Measurements from ENCODE around the gene ACTRT1.

Gene ACTRT1

DNA sequence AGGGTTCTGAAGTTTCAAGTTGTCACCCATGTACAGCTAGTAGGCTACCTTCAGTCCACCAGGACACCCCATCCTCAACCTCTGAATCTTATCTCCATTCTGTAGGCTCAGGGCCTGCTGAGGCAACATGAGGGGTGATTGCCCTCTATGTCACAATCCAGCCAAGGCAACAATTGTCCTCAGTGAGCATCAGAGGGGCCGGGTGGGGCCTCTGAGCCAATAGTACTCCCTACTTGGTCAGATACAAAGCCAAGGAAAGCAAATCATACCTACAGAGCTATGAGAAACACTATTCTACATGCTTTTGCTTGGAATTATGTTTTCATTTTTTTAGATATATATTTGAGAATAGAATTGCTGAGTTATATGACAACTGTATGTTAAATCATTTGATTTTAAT, at the start of gene ACTRT1:
Gene ACTRT1 (minus strand): TSS at position 101 of the 400 bp plus-strand sequence. CDS start 197 bp downstream, outside the sequence.
- ATAC-seq (ENCODE audit: low read depth) (no peak), DNase-seq (ENCODE audit: low spot score in 2 of 2) (no peak)
- Mint-ChIP-seq H3K27ac (no peak within 1 kb of the TSS), H3K4me3 (no peak within 1 kb of the TSS), H3K9me3 (no peaks in the 10 kb centered on the region), H3K36me3 (no peaks in the 10 kb centered on the region), H3K4me1 (no peaks in the 10 kb centered on the region), H3K27me3 (no peaks in the 10 kb centered on the region)

DNA sequence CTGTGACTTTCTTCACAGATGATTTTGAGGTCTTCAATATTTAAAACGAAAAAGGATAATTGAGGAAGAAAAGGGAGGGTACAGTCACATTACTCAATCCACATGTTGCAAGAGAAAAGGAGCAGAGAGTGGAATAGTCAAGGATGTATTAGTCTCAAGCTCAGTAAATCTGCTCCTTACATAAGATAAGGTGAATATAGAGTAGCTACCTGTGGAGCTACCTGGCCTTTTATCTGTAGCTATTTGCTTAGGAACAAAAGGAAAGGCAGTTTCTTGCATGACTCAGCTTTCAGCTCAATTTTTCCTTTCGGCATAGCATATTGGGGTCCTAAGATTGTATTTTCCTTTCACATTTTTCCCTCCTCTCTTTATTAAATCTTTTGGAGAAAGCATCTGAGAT, 26.3 kb upstream of the ACTRT1 start:
- H3K9me3 Mint-ChIP-seq = no peaks in the 10 kb centered on the region
- no peaks in the 10 kb centered on the region for H3K4me1 Mint-ChIP-seq
- no peak for DNase-seq (ENCODE audit: low spot score in 2 of 2)
- no peak for ATAC-seq (ENCODE audit: low read depth)
- no peak overlapping the region for H3K27ac Mint-ChIP-seq
- H3K36me3 Mint-ChIP-seq = no peaks in the 10 kb centered on the region
- no peaks in the 10 kb centered on the region for H3K27me3 Mint-ChIP-seq
- H3K4me3 Mint-ChIP-seq = no peak overlapping the region

DNA sequence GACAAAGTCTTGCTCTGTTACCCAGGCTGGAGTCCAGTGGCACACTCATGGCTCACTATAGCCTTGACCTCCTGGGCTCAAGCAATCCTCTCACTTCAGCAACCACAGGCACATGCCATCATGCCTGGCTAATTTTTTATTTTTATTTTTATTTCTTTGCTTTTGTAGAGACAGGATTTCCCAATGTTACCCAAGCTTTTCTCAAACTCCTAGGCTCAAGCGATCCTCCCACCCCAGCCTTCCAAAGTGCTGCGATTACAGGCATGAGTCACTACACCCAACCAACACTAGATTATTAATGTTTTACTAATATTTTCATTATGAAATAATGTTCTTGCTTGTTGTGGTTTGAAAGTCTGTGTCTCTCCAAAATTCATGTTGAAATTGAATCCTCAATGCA, 5.2 kb upstream of the ACTRT1 start:
- Mint-ChIP-seq H3K36me3 (no peaks in the 10 kb centered on the region), H3K27me3 (no peaks in the 10 kb centered on the region), H3K27ac (no peak overlapping the region), H3K4me3 (no peak overlapping the region), H3K9me3 (peaks cover 3% of the 10 kb centered on the region), H3K4me1 (no peaks in the 10 kb centered on the region)
- DNase-seq (ENCODE audit: low spot score in 2 of 2) (no peak), ATAC-seq (ENCODE audit: low read depth) (no peak)

DNA sequence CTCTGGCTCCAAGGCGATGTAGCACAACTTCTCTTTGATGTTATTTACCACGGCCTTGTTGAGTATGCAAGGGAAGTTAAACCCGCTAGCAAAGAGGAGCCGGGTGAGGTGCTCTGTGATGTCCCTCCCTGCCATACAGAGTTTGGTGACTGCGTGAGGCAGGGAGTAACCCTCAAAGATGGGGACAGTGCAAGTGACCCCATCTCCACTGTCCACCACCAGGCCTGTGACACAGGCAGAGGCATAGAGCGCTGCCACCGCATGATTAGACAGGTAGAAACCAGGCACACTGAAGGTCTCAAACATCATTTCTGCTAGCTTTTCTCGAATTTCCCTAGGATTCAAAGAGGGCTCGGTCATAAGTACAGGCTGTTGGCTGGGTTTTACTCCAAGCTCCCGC, 677 bp downstream of the ACTRT1 start:
- H3K27me3 Mint-ChIP-seq = no peaks in the 10 kb centered on the region
- no peaks in the 10 kb centered on the region for H3K4me1 Mint-ChIP-seq
- H3K9me3 Mint-ChIP-seq = no peaks in the 10 kb centered on the region
- ATAC-seq (ENCODE audit: low read depth) = no peak
- no peak for DNase-seq (ENCODE audit: low spot score in 2 of 2)
- H3K36me3 Mint-ChIP-seq = no peaks in the 10 kb centered on the region
- H3K4me3 Mint-ChIP-seq = no peak overlapping the region
- H3K27ac Mint-ChIP-seq = no peak overlapping the region

DNA sequence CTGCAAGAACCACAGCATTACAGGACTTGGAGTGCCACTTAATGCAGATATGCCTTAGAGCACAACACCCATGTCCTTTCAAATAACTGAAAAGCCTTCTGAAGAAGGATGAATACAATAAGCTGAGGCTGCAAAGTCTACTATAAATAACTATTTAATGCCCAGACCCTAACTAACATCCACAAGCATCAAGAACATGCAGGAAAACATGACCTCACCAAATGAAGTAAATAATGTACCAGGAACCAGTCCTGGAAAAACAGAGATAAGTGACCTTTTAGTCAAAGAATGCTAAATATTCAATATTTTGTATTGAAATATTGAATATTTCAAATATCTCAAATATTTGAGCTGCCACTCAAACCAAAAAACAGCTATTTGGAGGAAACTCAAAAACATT, 16.9 kb downstream of the ACTRT1 start:
- Mint-ChIP-seq H3K4me3 (no peak overlapping the region), H3K9me3 (no peaks in the 10 kb centered on the region), H3K27ac (no peak overlapping the region), H3K27me3 (no peaks in the 10 kb centered on the region), H3K36me3 (no peaks in the 10 kb centered on the region), H3K4me1 (no peaks in the 10 kb centered on the region)
- DNase-seq (ENCODE audit: low spot score in 2 of 2) (no peak), ATAC-seq (ENCODE audit: low read depth) (no peak)

DNA sequence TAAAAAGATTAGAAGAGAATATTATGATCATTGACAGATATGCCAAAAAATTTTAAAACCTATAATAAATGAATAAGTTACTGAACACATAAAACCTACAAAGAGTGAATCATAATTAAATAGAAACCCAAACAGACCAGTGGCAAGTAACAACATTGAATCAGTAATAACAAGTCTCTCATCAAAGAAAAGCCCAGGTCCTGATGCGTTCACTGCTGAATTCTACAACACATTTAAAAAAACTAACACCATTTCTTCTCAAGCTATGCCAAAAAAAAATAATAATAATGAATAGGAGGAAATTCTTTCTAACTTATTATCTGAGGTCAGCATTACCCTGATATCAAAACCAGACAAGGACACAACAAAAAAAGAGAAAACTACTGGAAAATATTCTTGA, 30.6 kb downstream of the ACTRT1 start:
- no peaks in the 10 kb centered on the region for H3K4me1 Mint-ChIP-seq
- no peak overlapping the region for H3K27ac Mint-ChIP-seq
- peaks cover 2% of the 10 kb centered on the region for H3K9me3 Mint-ChIP-seq
- H3K4me3 Mint-ChIP-seq = no peak overlapping the region
- H3K27me3 Mint-ChIP-seq = no peaks in the 10 kb centered on the region
- no peak for ATAC-seq (ENCODE audit: low read depth)
- DNase-seq (ENCODE audit: low spot score in 2 of 2) = no peak
- H3K36me3 Mint-ChIP-seq = no peaks in the 10 kb centered on the region

DNA sequence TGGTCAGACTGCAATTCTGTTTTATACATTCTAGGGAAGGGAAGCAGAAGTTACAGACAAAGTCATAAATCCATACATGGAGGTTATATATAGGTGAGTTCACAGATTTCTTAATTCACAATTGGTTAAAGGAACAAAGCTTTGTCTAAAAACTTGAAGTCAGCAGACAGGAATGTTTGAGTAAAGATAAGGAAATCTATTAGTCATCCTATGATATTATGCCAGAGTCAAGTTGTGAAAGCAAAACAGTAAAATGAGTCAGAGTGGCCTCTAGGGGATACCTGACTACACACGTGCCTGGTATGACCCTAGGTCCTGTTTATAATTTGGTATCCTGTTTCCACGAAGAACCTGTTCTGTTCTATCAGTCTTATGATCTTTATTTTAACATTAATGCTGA, 31.5 kb downstream of the ACTRT1 start:
- ATAC-seq (ENCODE audit: low read depth) (no peak), DNase-seq (ENCODE audit: low spot score in 2 of 2) (no peak)
- H3K27me3 Mint-ChIP-seq = no peaks in the 10 kb centered on the region
- H3K4me1 Mint-ChIP-seq = no peaks in the 10 kb centered on the region
- no peak overlapping the region for H3K27ac Mint-ChIP-seq
- no peaks in the 10 kb centered on the region for H3K36me3 Mint-ChIP-seq
- H3K9me3 Mint-ChIP-seq = peaks cover 6% of the 10 kb centered on the region
- no peak overlapping the region for H3K4me3 Mint-ChIP-seq

DNA sequence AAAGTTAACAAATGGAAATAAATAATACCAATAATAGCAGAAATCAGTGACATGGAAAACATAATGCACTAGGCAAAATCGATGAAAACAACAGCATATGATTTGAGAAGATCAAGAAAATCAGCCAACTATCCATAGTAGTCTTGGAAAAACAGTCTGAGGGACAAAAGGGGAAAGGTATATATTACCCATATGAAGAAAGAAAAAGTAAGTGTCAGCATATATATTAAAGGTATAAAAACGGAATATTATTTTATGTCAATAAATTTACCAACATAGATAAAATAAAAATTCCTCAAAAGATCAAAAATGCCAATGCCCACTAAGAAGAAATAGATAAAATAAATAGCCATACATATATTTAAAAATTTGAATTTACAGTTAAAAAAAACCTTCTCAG, 33.0 kb downstream of the ACTRT1 start:
- Mint-ChIP-seq H3K36me3 (no peaks in the 10 kb centered on the region), H3K9me3 (peaks cover 6% of the 10 kb centered on the region), H3K4me1 (no peaks in the 10 kb centered on the region), H3K27me3 (no peaks in the 10 kb centered on the region), H3K4me3 (no peak overlapping the region), H3K27ac (no peak overlapping the region)
- DNase-seq (ENCODE audit: low spot score in 2 of 2) (no peak), ATAC-seq (ENCODE audit: low read depth) (no peak)

DNA sequence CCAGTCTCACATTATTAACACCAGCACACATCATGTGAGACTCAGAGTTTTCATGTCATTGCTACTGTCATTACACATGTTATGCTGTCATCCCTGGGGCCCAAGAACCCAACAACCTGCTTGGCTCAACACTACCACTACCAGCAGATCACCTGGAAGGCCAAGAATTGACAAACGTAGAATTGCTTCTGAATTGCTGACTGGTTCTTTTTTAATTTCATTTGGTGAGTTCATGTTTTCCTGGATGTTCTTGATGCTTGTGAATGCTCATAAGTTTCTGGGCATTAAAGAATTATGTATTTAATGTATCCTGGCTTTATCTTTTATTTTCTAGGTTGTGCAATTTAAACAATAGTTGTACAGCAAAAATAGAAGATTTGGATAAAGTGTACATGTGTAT, 40.2 kb downstream of the ACTRT1 start:
- peaks cover 5% of the 10 kb centered on the region for H3K9me3 Mint-ChIP-seq
- H3K4me3 Mint-ChIP-seq = no peak overlapping the region
- DNase-seq (ENCODE audit: low spot score in 2 of 2) (no peak), ATAC-seq (ENCODE audit: low read depth) (no peak)
- H3K4me1 Mint-ChIP-seq = no peaks in the 10 kb centered on the region
- no peak overlapping the region for H3K27ac Mint-ChIP-seq
- H3K27me3 Mint-ChIP-seq = no peaks in the 10 kb centered on the region
- H3K36me3 Mint-ChIP-seq = no peaks in the 10 kb centered on the region

DNA sequence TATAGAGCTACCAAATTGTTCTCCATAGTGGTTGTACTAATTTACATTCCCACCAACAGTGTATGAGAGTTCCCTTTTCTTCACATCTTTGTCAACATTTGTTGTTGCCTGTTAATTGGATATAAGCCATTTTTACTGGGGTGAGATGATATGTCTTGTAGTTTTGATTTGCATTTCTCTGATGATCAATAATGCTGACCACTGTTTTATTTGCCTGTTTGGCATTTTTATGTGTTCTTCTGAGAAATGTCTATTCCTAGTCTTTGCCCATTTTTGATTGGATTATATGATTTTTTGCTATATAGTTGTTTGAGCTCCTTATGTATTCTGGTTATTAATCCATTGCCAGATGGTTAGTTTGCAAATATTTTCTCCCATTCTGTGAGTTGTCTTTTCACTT, 44.3 kb downstream of the ACTRT1 start:
- Mint-ChIP-seq H3K27me3 (no peaks in the 10 kb centered on the region), H3K36me3 (no peaks in the 10 kb centered on the region), H3K4me3 (no peak overlapping the region), H3K4me1 (no peaks in the 10 kb centered on the region), H3K9me3 (peaks cover under 1% of the 10 kb centered on the region), H3K27ac (no peak overlapping the region)
- ATAC-seq (ENCODE audit: low read depth) (no peak), DNase-seq (ENCODE audit: low spot score in 2 of 2) (no peak)
